Fibroblast of lung (primary cell): ENCODE measurements around the gene PCGF1. TPM values are rescaled to one million over a fixed set of nuclear protein-coding genes. Genes with fewer than 3 reads are reported as not detected.

Experiments used
- DNase-seq, 2 donors: peaks; one replicate each; pipeline versions ENCODE4 v3.0.0 to v3.0.0-alpha.2; 2010; ENCODE audit warnings: low read depth in 2 of 2
- H2AFZ ChIP-seq: 2 replicates; pipeline ENCODE4 v1.5.1; 2012; ENCODE audit warnings: low read length, control low read depth, inconsistent platforms
- H3K27ac ChIP-seq: 2 replicates; pipeline ENCODE4 v1.5.1; 2011; ENCODE audit warnings: low read length, control low read depth; ENCODE audit not compliant: insufficient read depth
- H3K27me3 ChIP-seq: 2 replicates; pipeline ENCODE4 v1.5.1; 2011; ENCODE audit warnings: mild to moderate bottlenecking, low read length; ENCODE audit not compliant: control insufficient read depth, insufficient read depth
- H3K36me3 ChIP-seq: 2 replicates; pipeline ENCODE4 v1.5.1; 2011; ENCODE audit warnings: low read length; ENCODE audit not compliant: control insufficient read depth, insufficient read depth
- H3K4me1 ChIP-seq: 2 replicates; pipeline ENCODE4 v1.5.1; 2011; ENCODE audit warnings: low read length; ENCODE audit not compliant: control insufficient read depth, insufficient read depth; ENCODE audit errors: extremely low read depth
- H3K4me2 ChIP-seq: 2 replicates; pipeline ENCODE4 v1.5.1; 2011; ENCODE audit warnings: low read length, control low read depth; ENCODE audit not compliant: insufficient read depth; ENCODE audit errors: extremely low read depth
- H3K4me3 ChIP-seq, 4 experiments: fragments of 200-600 bp in 1 of 4; sonication (generic) in 1 of 4; replicated peaks in 1 of 4; 2 replicates each; pipeline ENCODE4 v1.5.1; 2011 to 2016; ENCODE audit warnings: low read length in 4 of 4, low read depth in 3 of 4, mild to moderate bottlenecking in 3 of 4, control low read depth in 2 of 4, inconsistent platforms in 1 of 4, mixed read lengths in 1 of 4; ENCODE audit not compliant: insufficient read depth in 1 of 4; ENCODE audit errors: control extremely low read depth in 1 of 4
- H3K79me2 ChIP-seq: 2 replicates; pipeline ENCODE4 v1.5.1; 2012; ENCODE audit warnings: mild to moderate bottlenecking, low read length, inconsistent platforms; ENCODE audit not compliant: control insufficient read depth, insufficient read depth
- H3K9ac ChIP-seq: 2 replicates; pipeline ENCODE4 v1.5.1; 2011; ENCODE audit warnings: mild to moderate bottlenecking, low read length, control low read depth; ENCODE audit not compliant: insufficient read depth
- H3K9me3 ChIP-seq: 2 replicates; pipeline ENCODE4 v1.5.1; 2012; ENCODE audit warnings: low read depth, low read length; ENCODE audit not compliant: control insufficient read depth, insufficient read depth
- H4K20me1 ChIP-seq: 2 replicates; pipeline ENCODE4 v1.5.1; 2011; ENCODE audit warnings: low read length; ENCODE audit not compliant: control insufficient read depth, insufficient read depth; ENCODE audit errors: extremely low read depth
- EZH2 ChIP-seq: IDR thresholded peaks from 2 replicates; pipeline ENCODE4 v1.5.1; 2012; ENCODE audit warnings: low read length, control low read depth, mild to moderate bottlenecking; ENCODE audit errors: missing control alignments
- polyA plus RNA-seq, 2 donors: library from polyadenylated mRNA; depleted of rRNA in 1 of 2; stranded (reverse) in 1 of 2; unstranded in 1 of 2; fragments of >200 nt; gene quantifications; 2 replicates each; pipeline ENCODE4 v1.2.1, GENCODE V29; 2011 to 2012; ENCODE audit warnings: missing spikeins in 1 of 2
- total RNA-seq: library from RNA; depleted of rRNA; stranded (reverse); fragments of >200 nt; gene quantifications from 2 replicates; pipeline ENCODE4 v1.2.1, GENCODE V29; 2014
- TF ChIP-seq, protein P1 (sequence below), 2 donors: IDR thresholded peaks in 1 of 2; conservative IDR thresholded peaks in 1 of 2; 1 replicate in 1 of 2; 2 replicates in 1 of 2; pipeline ENCODE4 v1.5.1; 2011 to 2012; ENCODE audit warnings: low read length in 2 of 2, control low read depth in 1 of 2, inconsistent platforms in 1 of 2, low read depth in 1 of 2, mild to moderate bottlenecking in 1 of 2

The PCGF1 gene
- total and polyA plus RNA-seq, 2 donors (not counting 1 experiment from before 2014, with no cell fraction given) = 23.8 to 35.5 TPM

DNA sequence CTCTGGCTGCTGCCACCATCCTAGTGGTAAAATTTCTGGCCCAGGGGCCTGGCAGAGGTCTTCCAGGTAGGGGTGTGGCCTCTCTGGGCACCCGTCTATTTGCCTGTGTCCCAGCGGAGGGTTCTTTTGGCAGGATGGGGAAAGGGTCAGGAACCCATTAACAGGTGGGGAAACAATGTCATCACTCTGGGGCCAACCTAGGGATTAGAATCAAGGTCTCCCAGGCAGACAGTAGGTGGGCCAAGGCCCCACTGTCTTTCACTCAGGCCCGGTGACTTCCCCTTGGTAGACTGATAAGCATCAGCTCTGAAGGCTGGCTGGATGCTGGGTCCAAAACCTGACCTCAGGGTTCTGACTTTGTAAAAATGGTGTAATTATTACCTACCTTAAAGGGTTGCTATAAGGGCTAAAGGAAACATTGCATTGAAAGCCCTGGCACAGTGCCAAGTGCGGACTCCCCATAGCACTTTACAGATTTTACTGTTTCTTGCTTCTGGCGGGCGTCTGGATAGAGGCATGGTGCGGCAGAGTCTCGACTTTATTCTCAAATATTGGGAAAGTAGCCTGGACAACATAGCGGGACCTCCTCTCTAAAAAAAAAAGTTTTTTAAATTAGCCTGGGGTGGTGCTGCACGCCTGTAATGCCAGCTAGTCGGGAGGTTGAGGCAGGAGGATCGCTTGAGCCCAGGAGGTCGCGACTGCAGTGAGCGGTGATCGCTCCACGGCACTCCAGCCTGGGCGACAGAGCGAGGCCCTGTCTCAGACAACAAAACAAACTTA is 10.3 kb downstream of the PCGF1 start:
- H3K9ac ChIP-seq = no peak overlapping the region
- peaks cover 6% of the 10 kb centered on the region for H3K36me3 ChIP-seq
- no peaks in the 10 kb centered on the region for H3K27me3 ChIP-seq
- DNase-seq = no peak
- H4K20me1 ChIP-seq = no peaks in the 10 kb centered on the region
- no peaks in the 10 kb centered on the region for H3K79me2 ChIP-seq
- H3K4me1 ChIP-seq = peaks cover 7% of the 10 kb centered on the region
- H3K27ac ChIP-seq = no peak overlapping the region
- H3K4me3 ChIP-seq = no peak overlapping the region
- TF ChIP-seq EZH2 = no peak
- TF ChIP-seq, protein P1, sequence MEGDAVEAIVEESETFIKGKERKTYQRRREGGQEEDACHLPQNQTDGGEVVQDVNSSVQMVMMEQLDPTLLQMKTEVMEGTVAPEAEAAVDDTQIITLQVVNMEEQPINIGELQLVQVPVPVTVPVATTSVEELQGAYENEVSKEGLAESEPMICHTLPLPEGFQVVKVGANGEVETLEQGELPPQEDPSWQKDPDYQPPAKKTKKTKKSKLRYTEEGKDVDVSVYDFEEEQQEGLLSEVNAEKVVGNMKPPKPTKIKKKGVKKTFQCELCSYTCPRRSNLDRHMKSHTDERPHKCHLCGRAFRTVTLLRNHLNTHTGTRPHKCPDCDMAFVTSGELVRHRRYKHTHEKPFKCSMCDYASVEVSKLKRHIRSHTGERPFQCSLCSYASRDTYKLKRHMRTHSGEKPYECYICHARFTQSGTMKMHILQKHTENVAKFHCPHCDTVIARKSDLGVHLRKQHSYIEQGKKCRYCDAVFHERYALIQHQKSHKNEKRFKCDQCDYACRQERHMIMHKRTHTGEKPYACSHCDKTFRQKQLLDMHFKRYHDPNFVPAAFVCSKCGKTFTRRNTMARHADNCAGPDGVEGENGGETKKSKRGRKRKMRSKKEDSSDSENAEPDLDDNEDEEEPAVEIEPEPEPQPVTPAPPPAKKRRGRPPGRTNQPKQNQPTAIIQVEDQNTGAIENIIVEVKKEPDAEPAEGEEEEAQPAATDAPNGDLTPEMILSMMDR (conservative IDR thresholded peaks at IDR 0.05 in 1 of 2, IDR thresholded peaks at IDR 0.05 in 1 of 2; ENCODE audit: low read depth in 1 of 2, low read length in 2 of 2) = no peak
- H3K9me3 ChIP-seq = no peaks in the 10 kb centered on the region
- no peak overlapping the region for H2AFZ ChIP-seq
- no peak overlapping the region for H3K4me2 ChIP-seq

DNA sequence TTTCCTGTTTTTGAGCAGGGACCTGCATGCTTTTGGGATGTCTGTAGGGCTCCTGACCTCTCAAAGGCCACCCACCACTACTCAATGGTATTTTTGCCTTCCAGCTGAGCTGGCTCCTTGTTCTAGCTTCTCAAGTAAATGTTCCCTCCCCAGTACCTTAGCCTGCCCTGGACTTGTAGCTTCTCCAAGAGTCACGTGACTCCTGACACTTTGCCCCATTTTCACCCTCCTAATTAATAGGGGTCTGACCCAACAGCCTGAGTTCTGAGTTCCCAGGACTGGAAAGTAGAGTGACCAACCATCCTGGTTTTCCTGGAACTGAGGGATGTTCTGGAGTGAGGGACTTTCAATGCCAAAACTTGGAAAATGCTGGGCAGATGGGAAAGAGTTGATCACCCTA is 12.1 kb downstream of the PCGF1 start:
- Histone ChIP-seq H3K9me3 (no peaks in the 10 kb centered on the region), H4K20me1 (no peaks in the 10 kb centered on the region), H3K79me2 (no peaks in the 10 kb centered on the region), H3K27me3 (no peaks in the 10 kb centered on the region), H3K4me2 (no peak overlapping the region), H3K27ac (no peak overlapping the region), H2AFZ (no peak overlapping the region), H3K36me3 (peaks cover 16% of the 10 kb centered on the region), H3K9ac (no peak overlapping the region), H3K4me1 (peaks cover 7% of the 10 kb centered on the region), H3K4me3 (no peak overlapping the region)
- no peak for TF ChIP-seq EZH2
- TF ChIP-seq, protein P1 (conservative IDR thresholded peaks at IDR 0.05 in 1 of 2, IDR thresholded peaks at IDR 0.05 in 1 of 2; ENCODE audit: low read depth in 1 of 2, low read length in 2 of 2) = no peak
- DNase-seq = no peak

DNA sequence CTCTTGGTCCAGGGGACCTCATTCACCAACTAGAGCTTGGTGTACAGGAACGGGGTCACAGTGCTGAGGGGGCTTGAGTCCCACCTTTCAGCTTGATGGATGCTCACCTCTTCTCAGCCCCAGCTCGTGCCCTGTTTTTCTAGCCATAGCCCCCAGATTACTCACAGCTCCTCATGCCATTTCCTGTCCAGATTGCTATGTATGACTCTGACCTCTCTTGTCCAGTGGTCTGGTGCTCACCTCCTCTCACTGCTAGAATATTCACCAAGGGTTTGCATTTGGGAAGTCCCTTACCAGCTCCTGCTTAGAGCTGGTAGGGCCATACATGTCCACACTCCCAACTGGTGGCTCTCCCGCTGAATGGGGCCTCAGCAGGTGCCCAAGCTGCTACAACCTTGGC is 13.9 kb downstream of the PCGF1 start:
- Histone ChIP-seq H3K4me1 (peaks cover 2% of the 10 kb centered on the region), H3K4me3 (no peak overlapping the region), H3K9ac (no peak overlapping the region), H3K79me2 (no peaks in the 10 kb centered on the region), H3K36me3 (peaks cover 18% of the 10 kb centered on the region), H3K9me3 (no peaks in the 10 kb centered on the region), H3K4me2 (no peak overlapping the region), H4K20me1 (no peaks in the 10 kb centered on the region), H2AFZ (no peak overlapping the region), H3K27me3 (no peaks in the 10 kb centered on the region), H3K27ac (no peak overlapping the region)
- DNase-seq = no peak
- TF ChIP-seq, protein P1 (conservative IDR thresholded peaks at IDR 0.05 in 1 of 2, IDR thresholded peaks at IDR 0.05 in 1 of 2; ENCODE audit: low read depth in 1 of 2, low read length in 2 of 2) = no peak
- TF ChIP-seq EZH2 = no peak
